Fibroblast of lung (primary cell): Measurements from ENCODE around the gene AMHR2.

ENCODE experiments used
- EZH2 ChIP-seq: IDR thresholded peaks from 2 replicates; pipeline ENCODE4 v1.5.1; 2012; ENCODE audit warnings: low read length, control low read depth, mild to moderate bottlenecking; ENCODE audit errors: missing control alignments
- TF ChIP-seq, protein P1 (sequence below), 2 donors: IDR thresholded peaks in 1 of 2; conservative IDR thresholded peaks in 1 of 2; 1 replicate in 1 of 2; 2 replicates in 1 of 2; pipeline ENCODE4 v1.5.1; 2011 to 2012; ENCODE audit warnings: low read length in 2 of 2, control low read depth in 1 of 2, inconsistent platforms in 1 of 2, low read depth in 1 of 2, mild to moderate bottlenecking in 1 of 2

DNA sequence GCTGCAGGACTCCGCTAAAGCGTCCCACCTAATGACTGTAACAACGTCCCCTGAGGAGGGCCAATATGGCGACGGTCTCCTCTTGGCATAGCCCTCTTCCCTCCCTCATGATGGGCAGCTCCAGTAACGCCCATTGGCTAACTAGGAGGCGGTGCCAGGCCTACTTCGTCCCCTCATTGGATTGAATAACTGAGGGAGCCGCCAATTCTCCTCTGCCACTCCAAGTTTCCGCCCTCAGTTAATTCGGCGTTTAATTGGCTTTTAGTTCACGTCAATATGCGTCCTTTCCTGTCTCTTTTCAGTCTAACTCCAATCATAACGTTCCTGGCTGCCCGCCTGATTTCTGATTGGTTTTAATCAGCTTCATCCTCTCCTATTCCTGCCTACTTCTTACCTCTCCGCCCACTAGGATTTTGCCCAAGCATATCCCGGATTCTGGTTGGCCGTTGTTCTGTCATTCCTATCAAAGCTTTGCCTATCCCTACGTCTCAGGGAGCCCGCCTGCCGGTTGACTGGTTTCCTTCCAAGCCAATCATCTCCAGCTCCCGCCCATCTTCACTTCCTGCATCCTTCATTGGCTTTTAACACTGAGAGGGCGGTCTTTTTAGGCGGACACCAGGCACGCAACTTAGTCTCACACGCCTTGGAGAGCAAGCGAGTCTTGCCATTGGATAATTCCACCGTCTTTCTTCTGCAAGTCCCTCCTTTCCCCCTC, 44.1 kb upstream of the AMHR2 start:
- TF ChIP-seq, protein P1, sequence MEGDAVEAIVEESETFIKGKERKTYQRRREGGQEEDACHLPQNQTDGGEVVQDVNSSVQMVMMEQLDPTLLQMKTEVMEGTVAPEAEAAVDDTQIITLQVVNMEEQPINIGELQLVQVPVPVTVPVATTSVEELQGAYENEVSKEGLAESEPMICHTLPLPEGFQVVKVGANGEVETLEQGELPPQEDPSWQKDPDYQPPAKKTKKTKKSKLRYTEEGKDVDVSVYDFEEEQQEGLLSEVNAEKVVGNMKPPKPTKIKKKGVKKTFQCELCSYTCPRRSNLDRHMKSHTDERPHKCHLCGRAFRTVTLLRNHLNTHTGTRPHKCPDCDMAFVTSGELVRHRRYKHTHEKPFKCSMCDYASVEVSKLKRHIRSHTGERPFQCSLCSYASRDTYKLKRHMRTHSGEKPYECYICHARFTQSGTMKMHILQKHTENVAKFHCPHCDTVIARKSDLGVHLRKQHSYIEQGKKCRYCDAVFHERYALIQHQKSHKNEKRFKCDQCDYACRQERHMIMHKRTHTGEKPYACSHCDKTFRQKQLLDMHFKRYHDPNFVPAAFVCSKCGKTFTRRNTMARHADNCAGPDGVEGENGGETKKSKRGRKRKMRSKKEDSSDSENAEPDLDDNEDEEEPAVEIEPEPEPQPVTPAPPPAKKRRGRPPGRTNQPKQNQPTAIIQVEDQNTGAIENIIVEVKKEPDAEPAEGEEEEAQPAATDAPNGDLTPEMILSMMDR (conservative IDR thresholded peaks at IDR 0.05 in 1 of 2, IDR thresholded peaks at IDR 0.05 in 1 of 2; ENCODE audit: low read depth in 1 of 2, low read length in 2 of 2), result no peak
- no peak for TF ChIP-seq EZH2
